Activated T-cell treated with anti-CD3 and anti-CD28 coated beads, Interleukin-2, amount 50 U/mL, for 4 hours (primary cell): ENCODE results near the gene STK16. TPM values are rescaled to one million over a fixed set of nuclear protein-coding genes. Genes with fewer than 3 reads are reported as not detected.
A peak's percentile ranks its signal among the peaks of the same experiment; 100 is the strongest.

Source experiments
- ATAC-seq, 2 donors: fragments of 200-7000 bp; cut with Tn5 transposase; one replicate each; pipeline ENCODE4 v1.10.0; 2021
- DNase-seq: peaks from one replicate; pipeline ENCODE4 v3.0.0-alpha.2; 2020
- H3K27me3 Mint-ChIP-seq: one replicate; pipeline ENCODE4 v1.8.0; 2021; ENCODE audit warnings: low read depth, mixed read lengths
- H3K36me3 Mint-ChIP-seq: one replicate; pipeline ENCODE4 v1.8.0; 2022; ENCODE audit warnings: mixed read lengths; ENCODE audit not compliant: insufficient read depth
- H3K4me1 Mint-ChIP-seq: one replicate; pipeline ENCODE4 v1.8.0; 2021; ENCODE audit warnings: low read depth, mixed read lengths
- H3K4me3 Mint-ChIP-seq: one replicate; pipeline ENCODE4 v1.8.0; 2021; ENCODE audit warnings: mild to moderate bottlenecking, moderate library complexity, mixed read lengths
- H3K9me3 Mint-ChIP-seq: one replicate; pipeline ENCODE4 v1.8.0; 2021; ENCODE audit warnings: mixed read lengths
- total RNA-seq, 3 donors: library from RNA; stranded (reverse); gene quantifications; one replicate each; pipeline ENCODE4 v1.2.1, GENCODE V29; 2021

The STK16 gene
- total RNA-seq, 3 donors from 2014 or later: 19.1 to 21.3 (median 21.0) TPM

GRCh38 chr2:219209236-219210195 lies 35.8 kb upstream of the STK16 start:
- no peaks in the 10 kb centered on the region for H3K27me3 Mint-ChIP-seq
- no peak for ATAC-seq
- no peak overlapping the region for H3K4me3 Mint-ChIP-seq

GRCh38 chr2:219210196-219210885 lies 34.9 kb upstream of the STK16 start:
- peaks cover 17% of the 10 kb centered on the region for H3K36me3 Mint-ChIP-seq
- ATAC-seq (no peak), DNase-seq (no peak)
- H3K27me3 Mint-ChIP-seq: no peaks in the 10 kb centered on the region
- H3K4me3 Mint-ChIP-seq: no peak overlapping the region
- H3K4me1 Mint-ChIP-seq: peaks cover 32% of the 10 kb centered on the region
- no peaks in the 10 kb centered on the region for H3K9me3 Mint-ChIP-seq

More at GRCh38 chr2:219209236-219210195, 35.8 kb upstream of the STK16 start:
- Mint-ChIP-seq H3K4me1 (peaks cover 32% of the 10 kb centered on the region), H3K36me3 (peaks cover 13% of the 10 kb centered on the region), H3K9me3 (no peaks in the 10 kb centered on the region)
- DNase-seq: no peak

GRCh38 chr2:219210886-219211362 lies 34.4 kb upstream of the STK16 start:
- H3K27me3 Mint-ChIP-seq: no peaks in the 10 kb centered on the region
- ATAC-seq (no peak), DNase-seq (no peak)
- no peak overlapping the region for H3K4me3 Mint-ChIP-seq
- peaks cover 17% of the 10 kb centered on the region for H3K36me3 Mint-ChIP-seq
- H3K9me3 Mint-ChIP-seq: no peaks in the 10 kb centered on the region
- peaks cover 32% of the 10 kb centered on the region for H3K4me1 Mint-ChIP-seq

GRCh38 chr2:219213026-219213415 lies 32.3 kb upstream of the STK16 start:
- Mint-ChIP-seq H3K4me3 (no peak overlapping the region), H3K36me3 (peaks cover 17% of the 10 kb centered on the region), H3K27me3 (no peaks in the 10 kb centered on the region), H3K9me3 (no peaks in the 10 kb centered on the region), H3K4me1 (peaks cover 28% of the 10 kb centered on the region)
- ATAC-seq: no peak
- DNase-seq: no peak

GRCh38 chr2:219213486-219214071 lies 31.7 kb upstream of the STK16 start:
- Mint-ChIP-seq H3K4me1 (peaks cover 25% of the 10 kb centered on the region), H3K4me3 (no peak overlapping the region), H3K27me3 (no peaks in the 10 kb centered on the region), H3K36me3 (peaks cover 14% of the 10 kb centered on the region), H3K9me3 (no peaks in the 10 kb centered on the region)
- DNase-seq: no peak
- ATAC-seq: no peak

- Mint-ChIP-seq H3K27me3 (no peaks in the 10 kb centered on the region), H3K36me3 (peaks cover 14% of the 10 kb centered on the region), H3K4me1 (peaks cover 24% of the 10 kb centered on the region), H3K4me3 (no peak overlapping the region), H3K9me3 (no peaks in the 10 kb centered on the region)
- DNase-seq (no peak), ATAC-seq (no peak)
These were observed 31.1 kb upstream of the STK16 start for GRCh38 chr2:219214141-219214540.

- no peak for ATAC-seq
- Mint-ChIP-seq H3K9me3 (no peaks in the 10 kb centered on the region), H3K4me1 (peaks cover 24% of the 10 kb centered on the region), H3K4me3 (no peak overlapping the region), H3K27me3 (no peaks in the 10 kb centered on the region), H3K36me3 (peaks cover 14% of the 10 kb centered on the region)
- DNase-seq: no peak
These were observed 30.5 kb upstream of the STK16 start for GRCh38 chr2:219214786-219215185.

- H3K36me3 Mint-ChIP-seq: peaks cover 14% of the 10 kb centered on the region
- no peaks in the 10 kb centered on the region for H3K9me3 Mint-ChIP-seq
- ATAC-seq: no peak
- DNase-seq: no peak
- peaks cover 22% of the 10 kb centered on the region for H3K4me1 Mint-ChIP-seq
- H3K27me3 Mint-ChIP-seq: no peaks in the 10 kb centered on the region
- H3K4me3 Mint-ChIP-seq: no peak overlapping the region
These were observed 29.3 kb upstream of the STK16 start for GRCh38 chr2:219215871-219216534.

GRCh38 chr2:219216535-219216915 lies 28.8 kb upstream of the STK16 start:
- DNase-seq: no peak
- no peak for ATAC-seq
- Mint-ChIP-seq H3K4me1 (peaks cover 17% of the 10 kb centered on the region), H3K4me3 (no peak overlapping the region), H3K9me3 (no peaks in the 10 kb centered on the region), H3K27me3 (no peaks in the 10 kb centered on the region), H3K36me3 (peaks cover 18% of the 10 kb centered on the region)

GRCh38 chr2:219218217-219218731 lies 27.0 kb upstream of the STK16 start:
- no peak for DNase-seq
- peak; percentile 49 to 59 for ATAC-seq
- H3K27me3 Mint-ChIP-seq: no peaks in the 10 kb centered on the region
- H3K9me3 Mint-ChIP-seq: no peaks in the 10 kb centered on the region
- peaks cover 17% of the 10 kb centered on the region for H3K4me1 Mint-ChIP-seq
- H3K36me3 Mint-ChIP-seq: peaks cover 17% of the 10 kb centered on the region
- H3K4me3 Mint-ChIP-seq: peak overlapping the region; percentile 86

- H3K4me3 Mint-ChIP-seq: peak within 1 kb of the TSS; percentile 86
- H3K27me3 Mint-ChIP-seq: no peaks in the 10 kb centered on the region
- H3K9me3 Mint-ChIP-seq: no peaks in the 10 kb centered on the region
- peaks cover 22% of the 10 kb centered on the region for H3K36me3 Mint-ChIP-seq
- H3K4me1 Mint-ChIP-seq: peaks cover 17% of the 10 kb centered on the region
- DNase-seq (peak; percentile 85), ATAC-seq (peak; percentile 82 to 88)
These were observed 26.3 kb upstream of the STK16 start, which contains the start of gene ABCB6 for GRCh38 chr2:219218732-219219701. Gene ABCB6 (minus strand): TSS chr2:219218958. CDS start chr2:219218673, 285 bp downstream.

GRCh38 chr2:219219784-219220532 lies 25.3 kb upstream of the STK16 start:
- no peaks in the 10 kb centered on the region for H3K9me3 Mint-ChIP-seq
- H3K36me3 Mint-ChIP-seq: peaks cover 21% of the 10 kb centered on the region
- ATAC-seq: no peak
- H3K27me3 Mint-ChIP-seq: no peaks in the 10 kb centered on the region
- peaks cover 17% of the 10 kb centered on the region for H3K4me1 Mint-ChIP-seq
- no peak for DNase-seq
- H3K4me3 Mint-ChIP-seq: no peak overlapping the region
